Left ventricle myocardium inferior (tissue), 1 donor: ENCODE measurements around the gene ITPKB. TPM values are rescaled to one million over a fixed set of nuclear protein-coding genes. Genes with fewer than 3 reads are reported as not detected.

Source experiments
- DNase-seq: peaks from one replicate; pipeline ENCODE4 v3.0.0-alpha.2; 2020
- H3K27ac ChIP-seq: fragments of 200-600 bp; replicated peaks from 2 replicates; pipeline ENCODE4 v1.8.0; 2021
- H3K27me3 ChIP-seq: fragments of 200-600 bp; 2 replicates; pipeline ENCODE4 v1.8.0; 2021; ENCODE audit warnings: low read depth
- H3K36me3 ChIP-seq: fragments of 200-600 bp; 2 replicates; pipeline ENCODE4 v1.8.0; 2021
- H3K4me1 ChIP-seq: fragments of 200-600 bp; 2 replicates; pipeline ENCODE4 v1.8.0; 2021
- H3K4me3 ChIP-seq: fragments of 200-600 bp; 2 replicates; pipeline ENCODE4 v1.8.0; 2021; ENCODE audit warnings: mild to moderate bottlenecking, moderate library complexity
- H3K9me3 ChIP-seq: fragments of 200-600 bp; replicated peaks from 2 replicates; pipeline ENCODE4 v1.8.0; 2021
- intact Hi-C: fragments of 100-400 bp; cut with micrococcal nuclease; formaldehyde crosslinking; loops from one replicate; pipeline ENCODE4 v1.11.0; 2022
- total RNA-seq: library from RNA; stranded (reverse); fragmentation: NEBNext Ultra II Directional; extraction: Animal tissue kit (Norgen Biotek cat#: 25700); gene quantifications from one replicate; pipeline ENCODE4 v1.2.1, GENCODE V29; 2021
- TF ChIP-seq, protein P1 (sequence below): fragments of 200-600 bp; IDR thresholded peaks from 2 replicates; pipeline ENCODE4 v1.8.0; 2021; ENCODE audit warnings: antibody characterized with exemption, mild to moderate bottlenecking, borderline replicate concordance
- donor health status: DM: no; HTN: yes; CAD: no; lungs with severe emphysema.

ITPKB gene
- total RNA-seq, 1 donor from 2014 or later = 15.7 TPM

DNA sequence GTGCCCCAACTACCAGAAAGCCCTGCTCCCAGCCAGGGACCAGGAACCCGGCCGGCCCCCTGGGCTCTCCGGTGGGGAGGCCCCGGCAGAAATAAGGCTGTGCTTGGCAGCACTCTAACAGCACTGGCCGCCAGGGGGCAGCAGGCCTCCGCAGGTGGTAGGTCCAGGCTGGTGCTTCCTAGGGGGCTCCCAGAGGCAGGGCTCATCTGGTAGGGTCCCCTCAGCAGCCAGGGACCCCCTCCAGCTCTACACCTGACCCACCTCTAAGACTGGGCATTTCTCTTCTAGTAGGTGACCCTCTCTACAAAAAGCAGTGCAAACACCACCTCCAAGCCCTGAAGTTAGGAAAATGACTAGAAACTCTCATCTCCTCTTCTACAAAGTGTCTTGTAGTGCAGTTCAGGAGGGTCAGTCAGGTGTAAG, 104.9 kb downstream of the ITPKB start:
- DNase-seq = peak; percentile 83
- H3K27me3 ChIP-seq = no peaks in the 10 kb centered on the region
- H3K4me1 ChIP-seq = peaks cover 62% of the 10 kb centered on the region
- H3K9me3 ChIP-seq = no peaks in the 10 kb centered on the region
- TF ChIP-seq, protein P1, sequence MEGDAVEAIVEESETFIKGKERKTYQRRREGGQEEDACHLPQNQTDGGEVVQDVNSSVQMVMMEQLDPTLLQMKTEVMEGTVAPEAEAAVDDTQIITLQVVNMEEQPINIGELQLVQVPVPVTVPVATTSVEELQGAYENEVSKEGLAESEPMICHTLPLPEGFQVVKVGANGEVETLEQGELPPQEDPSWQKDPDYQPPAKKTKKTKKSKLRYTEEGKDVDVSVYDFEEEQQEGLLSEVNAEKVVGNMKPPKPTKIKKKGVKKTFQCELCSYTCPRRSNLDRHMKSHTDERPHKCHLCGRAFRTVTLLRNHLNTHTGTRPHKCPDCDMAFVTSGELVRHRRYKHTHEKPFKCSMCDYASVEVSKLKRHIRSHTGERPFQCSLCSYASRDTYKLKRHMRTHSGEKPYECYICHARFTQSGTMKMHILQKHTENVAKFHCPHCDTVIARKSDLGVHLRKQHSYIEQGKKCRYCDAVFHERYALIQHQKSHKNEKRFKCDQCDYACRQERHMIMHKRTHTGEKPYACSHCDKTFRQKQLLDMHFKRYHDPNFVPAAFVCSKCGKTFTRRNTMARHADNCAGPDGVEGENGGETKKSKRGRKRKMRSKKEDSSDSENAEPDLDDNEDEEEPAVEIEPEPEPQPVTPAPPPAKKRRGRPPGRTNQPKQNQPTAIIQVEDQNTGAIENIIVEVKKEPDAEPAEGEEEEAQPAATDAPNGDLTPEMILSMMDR = peak; percentile 97
- H3K4me3 ChIP-seq = no peak overlapping the region
- intact Hi-C loops = loop anchor here (5.0 to 10.0 kb wide), 2 partner anchors 51 to 198 kb away; no protein-coding TSS in a partner anchor
- H3K27ac ChIP-seq = peak overlapping the region; percentile 46
- H3K36me3 ChIP-seq = peaks cover 15% of the 10 kb centered on the region

DNA sequence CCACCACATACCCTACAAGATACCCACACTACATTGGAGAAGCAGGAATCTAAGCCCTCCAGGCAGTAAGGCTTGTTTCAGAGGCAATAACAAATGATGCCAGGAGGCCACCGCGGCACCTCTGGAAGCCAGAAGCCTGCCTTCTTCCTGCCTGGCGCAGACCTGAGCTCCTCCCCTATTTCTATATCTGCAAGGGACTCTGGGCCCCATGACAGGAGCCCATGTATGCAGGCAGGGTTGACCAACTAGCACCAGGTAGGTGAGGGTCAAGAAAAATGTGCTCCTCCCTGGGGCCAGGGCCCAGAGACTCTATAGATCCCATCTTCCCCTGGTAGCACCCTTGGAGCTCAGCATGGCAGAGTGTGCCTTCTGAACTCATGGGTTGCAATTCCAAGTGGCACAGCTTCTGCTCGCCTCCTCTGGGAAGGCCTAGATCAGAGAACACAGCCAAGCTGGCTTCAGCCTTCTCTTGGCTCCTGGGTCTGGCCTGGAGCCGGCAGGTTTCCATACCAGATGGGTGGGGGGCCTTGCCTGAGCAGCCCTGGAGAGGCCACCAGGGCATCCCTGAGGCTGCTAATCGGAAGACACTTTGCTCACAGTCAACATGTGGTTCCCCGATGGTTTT, 105.4 kb downstream of the ITPKB start:
- H3K4me3 ChIP-seq = no peak overlapping the region
- peaks cover 59% of the 10 kb centered on the region for H3K4me1 ChIP-seq
- no peaks in the 10 kb centered on the region for H3K27me3 ChIP-seq
- intact Hi-C loops = loop anchor here (5.0 to 10.0 kb wide), 2 partner anchors 51 to 199 kb away; no protein-coding TSS in a partner anchor
- peaks cover 12% of the 10 kb centered on the region for H3K36me3 ChIP-seq
- TF ChIP-seq, protein P1 = no peak
- no peaks in the 10 kb centered on the region for H3K9me3 ChIP-seq
- DNase-seq = no peak
- H3K27ac ChIP-seq = peak overlapping the region; percentile 46

DNA sequence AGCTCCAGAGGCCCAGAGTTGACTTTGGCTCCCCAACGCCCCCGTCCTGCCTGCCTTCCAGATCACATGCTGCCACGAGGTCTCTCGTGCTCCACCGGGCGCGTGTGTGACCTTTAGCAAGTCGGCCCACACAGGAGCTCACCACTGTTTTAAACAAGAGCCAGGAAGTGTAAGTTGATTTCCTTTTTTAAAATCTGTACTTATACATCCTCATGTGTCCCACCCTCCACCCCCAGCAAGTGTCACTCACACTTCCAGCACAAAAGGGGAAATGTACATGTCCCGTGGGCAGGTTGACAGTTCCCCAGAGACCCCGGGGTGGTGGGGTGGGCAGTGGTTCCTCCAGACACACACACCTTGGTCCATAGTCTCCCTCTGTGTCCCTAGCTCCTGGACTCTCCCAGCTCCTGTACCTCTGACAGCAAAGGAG, 106.1 kb downstream of the ITPKB start:
- TF ChIP-seq, protein P1 = no peak
- Histone ChIP-seq H3K27me3 (no peaks in the 10 kb centered on the region), H3K36me3 (peaks cover 12% of the 10 kb centered on the region), H3K4me1 (peaks cover 52% of the 10 kb centered on the region), H3K9me3 (no peaks in the 10 kb centered on the region), H3K27ac (peak overlapping the region; percentile 46), H3K4me3 (no peak overlapping the region)
- intact Hi-C loops = loop anchor here (5.0 to 10.0 kb wide), 2 partner anchors 52 to 199 kb away; no protein-coding TSS in a partner anchor
- DNase-seq = no peak

DNA sequence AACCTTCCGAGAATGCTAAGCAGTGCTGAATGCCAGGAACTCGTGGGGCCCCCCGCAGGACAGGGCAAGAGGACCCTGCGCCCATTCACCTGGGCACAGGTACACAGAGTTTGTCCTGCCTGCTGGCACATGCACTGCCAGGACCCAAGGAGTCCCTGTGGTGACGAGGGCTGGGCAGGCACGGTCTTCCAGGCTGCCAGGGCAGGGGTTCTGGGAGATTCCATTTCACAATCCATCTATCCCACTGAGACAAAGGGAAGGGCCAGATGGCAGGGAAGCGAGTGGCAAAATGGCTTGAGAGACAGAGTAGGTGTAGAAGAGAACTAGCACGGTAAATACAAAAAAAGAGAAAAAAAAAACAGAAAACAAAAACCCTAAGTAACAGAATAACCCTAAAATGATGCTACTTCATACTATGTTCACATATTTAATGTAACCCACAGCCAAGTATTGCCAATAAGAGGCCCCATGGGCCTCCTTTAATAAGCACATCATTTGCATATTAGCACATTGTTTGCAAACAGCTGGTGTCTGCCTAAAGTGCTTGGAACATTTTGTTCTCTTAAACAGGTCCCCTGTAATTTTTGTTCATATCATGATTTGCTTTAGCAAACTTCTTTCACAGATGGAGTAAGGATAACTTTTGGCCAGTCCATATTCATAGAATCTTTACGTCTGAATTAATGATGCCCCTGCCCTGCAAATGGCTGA, 106.8 kb downstream of the ITPKB start:
- Histone ChIP-seq H3K4me3 (no peak overlapping the region), H3K36me3 (peaks cover 11% of the 10 kb centered on the region), H3K27me3 (no peaks in the 10 kb centered on the region), H3K27ac (peak overlapping the region; percentile 46), H3K9me3 (no peaks in the 10 kb centered on the region), H3K4me1 (peaks cover 46% of the 10 kb centered on the region)
- intact Hi-C loops = loop anchor here (5.0 to 10.0 kb wide), 2 partner anchors 52 to 200 kb away; no protein-coding TSS in a partner anchor
- TF ChIP-seq, protein P1 = no peak
- no peak for DNase-seq

DNA sequence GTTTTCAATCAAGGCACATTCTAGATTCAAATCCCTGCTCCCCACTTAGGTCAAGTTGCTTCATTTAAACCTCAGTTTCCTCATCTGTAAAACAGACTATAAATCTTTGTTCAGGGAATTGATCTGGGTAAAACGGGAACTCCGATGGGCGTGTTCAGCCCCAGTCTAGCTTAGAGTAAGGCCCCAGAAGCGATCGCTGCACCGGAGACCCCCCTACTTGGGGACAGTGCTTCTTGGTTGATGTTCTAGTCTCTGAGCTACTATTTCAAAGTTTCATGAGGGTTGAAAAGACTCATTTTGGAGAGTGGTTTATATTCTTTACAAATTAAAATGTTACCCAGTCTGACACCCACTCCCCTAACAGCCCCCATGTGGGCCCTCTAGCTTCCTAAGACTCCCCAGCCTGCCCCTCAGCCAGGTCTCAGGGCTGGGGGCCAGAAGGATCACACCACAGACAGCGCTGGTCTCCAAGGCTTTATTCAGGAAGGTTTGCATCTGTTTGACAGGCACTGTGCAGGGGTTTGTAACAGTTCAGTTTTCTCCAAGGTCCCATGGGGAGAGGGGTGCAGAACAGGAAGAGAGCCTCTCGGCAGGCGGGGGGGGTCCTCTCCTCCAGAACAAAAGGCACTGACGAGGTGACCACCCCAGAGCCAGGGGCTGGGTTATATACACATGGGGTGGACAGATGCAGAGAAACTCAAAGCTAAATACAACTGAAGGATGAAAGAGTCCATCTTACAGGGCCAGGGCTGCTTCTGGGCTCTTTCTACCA, 107.7 kb downstream of the ITPKB start:
- peaks cover 49% of the 10 kb centered on the region for H3K4me1 ChIP-seq
- H3K36me3 ChIP-seq = peaks cover 2% of the 10 kb centered on the region
- intact Hi-C loops = loop anchor here (5.0 to 10.0 kb wide), 2 partner anchors 53 to 201 kb away; no protein-coding TSS in a partner anchor
- no peaks in the 10 kb centered on the region for H3K27me3 ChIP-seq
- TF ChIP-seq, protein P1 = no peak
- no peak for DNase-seq
- H3K9me3 ChIP-seq = no peaks in the 10 kb centered on the region
- peak overlapping the region; percentile 5 for H3K27ac ChIP-seq
- no peak overlapping the region for H3K4me3 ChIP-seq
